Measurements from ENCODE around the gene GPATCH8. TPM values are rescaled to one million over a fixed set of nuclear protein-coding genes. Genes with fewer than 3 reads are reported as not detected.
A peak's percentile ranks its signal among the peaks of the same experiment; 100 is the strongest.

Gene GPATCH8
- 19.3 TPM for polyA plus RNA-seq (2012; ENCODE audit: missing spikeins)

DNA sequence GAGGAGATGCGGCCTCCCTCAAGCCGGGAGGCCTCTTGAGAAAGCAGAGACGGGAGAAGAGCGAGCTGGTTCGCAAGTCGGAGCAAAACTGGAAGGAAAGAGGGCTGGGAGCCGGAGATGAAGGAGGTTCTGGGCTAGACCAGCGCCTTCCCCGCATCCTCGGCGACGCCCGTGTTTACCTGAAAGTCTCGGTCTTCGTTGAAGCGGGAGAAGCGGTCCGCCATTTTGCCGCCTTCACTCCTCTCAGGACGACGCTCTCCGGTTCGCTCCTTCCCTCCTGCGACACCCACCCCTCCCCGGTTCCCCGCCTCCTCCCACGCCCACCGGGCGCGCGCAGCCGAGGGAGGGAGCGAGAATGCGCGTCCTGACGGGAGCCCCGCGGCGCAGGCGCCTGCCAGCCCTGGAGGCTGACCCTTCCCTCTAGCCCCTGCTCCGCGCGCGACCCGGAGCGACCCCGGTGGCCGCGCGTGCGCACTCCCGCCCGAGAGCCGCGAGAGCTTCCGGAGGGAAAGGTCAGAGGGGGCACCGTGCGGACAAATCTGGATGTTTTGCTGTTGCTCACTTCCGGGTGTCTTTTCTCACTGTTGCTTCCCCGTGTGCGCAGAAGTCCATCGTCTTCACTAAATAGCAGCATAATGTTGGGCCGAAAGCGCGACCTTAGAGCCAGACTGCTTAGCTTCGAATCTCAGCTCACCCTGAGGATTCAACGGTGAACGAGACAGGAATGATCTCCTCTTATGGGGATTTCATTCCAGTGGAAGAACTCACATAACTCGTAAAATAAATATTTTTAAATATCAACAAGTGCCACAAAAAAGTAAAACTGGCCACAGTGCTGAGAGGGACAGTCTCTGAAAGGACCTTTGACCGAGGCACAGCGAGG lies at the start of gene GPATCH8:
Gene GPATCH8, minus strand, starts transcription at position 260 of the 883 bp plus-strand sequence. Its CDS starts 36 bp downstream, at position 224.
- TF ChIP-seq POLR2AphosphoS5 (IDR thresholded peaks at IDR 0.05; ENCODE audit: low read depth, low read length) (peak; percentile 86), POLR2A (IDR thresholded peaks at IDR 0.05; ENCODE audit: low read depth, low read length) (peak; percentile 78), TAF1 (IDR thresholded peaks at IDR 0.05; ENCODE audit: borderline replicate concordance, low read depth, low read length) (peak; percentile 73; the same call in 1 of the 2 replicates)
- DNase-seq (ENCODE audit: insufficient read length) (peak; percentile 97), FAIRE-seq (peak; percentile 93)

DNA sequence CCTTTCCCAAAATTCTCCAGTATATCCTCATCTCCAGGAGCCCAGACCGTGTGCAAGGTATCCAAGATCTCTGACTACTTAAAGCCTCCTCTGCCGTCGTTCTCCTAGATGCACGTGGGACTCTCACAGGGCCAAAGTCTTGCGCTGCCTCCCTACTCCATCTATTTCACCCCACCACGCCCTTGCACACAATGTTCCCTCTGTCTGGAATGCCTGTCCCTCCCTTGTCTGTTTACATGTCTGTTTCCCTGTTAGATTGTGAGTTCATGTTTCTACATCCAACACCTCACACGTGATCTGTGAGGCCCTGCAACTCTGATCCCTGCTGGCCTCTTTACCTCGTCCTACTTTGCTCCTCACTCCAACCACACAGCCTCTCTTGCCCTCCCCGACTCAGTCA lies 49.2 kb upstream of the GPATCH8 start:
- DNase-seq (ENCODE audit: insufficient read length): no peak
- TF ChIP-seq POLR2A (IDR thresholded peaks at IDR 0.05; ENCODE audit: low read depth, low read length): no peak
- no peak for TF ChIP-seq TAF1 (IDR thresholded peaks at IDR 0.05; ENCODE audit: borderline replicate concordance, low read depth, low read length)
- no peak for TF ChIP-seq POLR2AphosphoS5 (IDR thresholded peaks at IDR 0.05; ENCODE audit: low read depth, low read length)
- FAIRE-seq: no peak

DNA sequence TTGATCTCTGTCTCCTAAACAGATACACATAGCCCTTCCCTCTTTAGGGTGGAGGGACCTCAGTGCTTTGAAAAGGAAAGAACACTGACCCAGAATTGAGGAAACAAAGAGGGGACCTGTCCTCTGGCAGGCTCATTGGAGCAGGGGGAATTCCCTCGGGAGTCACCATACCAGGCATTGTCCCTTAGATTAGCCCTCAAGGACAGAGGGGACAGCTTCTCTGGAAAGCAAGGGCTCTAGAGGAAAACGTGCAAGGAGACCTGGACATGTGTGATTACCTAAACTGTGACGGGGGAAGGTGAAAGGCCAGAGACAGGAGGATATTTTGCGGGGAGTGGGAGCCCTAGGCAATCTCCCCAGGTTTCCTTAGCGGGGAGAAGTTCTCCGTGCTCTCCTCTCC lies 46.5 kb upstream of the GPATCH8 start:
- FAIRE-seq (no peak), DNase-seq (ENCODE audit: insufficient read length) (no peak)
- TF ChIP-seq POLR2A (IDR thresholded peaks at IDR 0.05; ENCODE audit: low read depth, low read length): no peak
- no peak for TF ChIP-seq TAF1 (IDR thresholded peaks at IDR 0.05; ENCODE audit: borderline replicate concordance, low read depth, low read length)
- no peak for TF ChIP-seq POLR2AphosphoS5 (IDR thresholded peaks at IDR 0.05; ENCODE audit: low read depth, low read length)

- FAIRE-seq (no peak), DNase-seq (ENCODE audit: insufficient read length) (no peak)
- no peak for TF ChIP-seq TAF1 (IDR thresholded peaks at IDR 0.05; ENCODE audit: borderline replicate concordance, low read depth, low read length)
- no peak for TF ChIP-seq POLR2AphosphoS5 (IDR thresholded peaks at IDR 0.05; ENCODE audit: low read depth, low read length)
- no peak for TF ChIP-seq POLR2A (IDR thresholded peaks at IDR 0.05; ENCODE audit: low read depth, low read length)
Measured at GRCh38 chr17:44548376-44549230, 45.4 kb upstream of the GPATCH8 start.

DNA sequence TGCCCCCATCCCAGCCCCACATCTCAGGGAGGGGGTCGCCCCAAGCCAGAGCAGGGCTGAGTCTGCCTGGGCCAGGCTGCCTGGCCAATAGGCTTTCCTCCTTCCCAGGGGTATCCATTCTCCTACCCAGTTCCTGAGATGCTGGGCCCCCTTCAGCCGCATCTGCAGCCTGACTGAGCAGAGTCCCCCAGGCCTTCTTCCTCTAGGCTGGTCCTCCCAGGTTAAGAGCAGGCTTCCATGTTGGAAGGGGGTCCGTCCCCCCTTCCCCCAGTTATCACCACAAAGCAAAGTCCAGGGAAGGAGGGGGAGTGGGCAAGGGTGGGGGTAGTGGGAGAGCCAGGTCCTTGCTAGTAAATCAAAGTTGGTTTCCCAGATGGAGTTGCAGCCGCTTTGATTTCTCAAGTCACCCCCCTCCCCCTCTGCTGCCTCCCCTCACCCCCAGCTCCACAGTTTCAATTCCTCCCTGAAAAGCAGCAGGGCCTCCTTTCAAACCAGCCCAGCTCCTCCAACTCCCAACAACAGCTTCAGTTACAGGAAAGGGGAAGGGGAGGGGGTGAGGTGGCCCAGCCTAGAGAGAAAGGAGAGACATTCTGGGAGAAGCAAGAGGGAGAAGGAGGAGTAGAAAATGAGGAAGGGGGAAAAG lies 44.5 kb upstream of the GPATCH8 start:
- TF ChIP-seq POLR2AphosphoS5 (IDR thresholded peaks at IDR 0.05; ENCODE audit: low read depth, low read length) (no peak), TAF1 (IDR thresholded peaks at IDR 0.05; ENCODE audit: borderline replicate concordance, low read depth, low read length) (no peak), POLR2A (IDR thresholded peaks at IDR 0.05; ENCODE audit: low read depth, low read length) (no peak)
- FAIRE-seq (no peak), DNase-seq (ENCODE audit: insufficient read length) (no peak)

DNA sequence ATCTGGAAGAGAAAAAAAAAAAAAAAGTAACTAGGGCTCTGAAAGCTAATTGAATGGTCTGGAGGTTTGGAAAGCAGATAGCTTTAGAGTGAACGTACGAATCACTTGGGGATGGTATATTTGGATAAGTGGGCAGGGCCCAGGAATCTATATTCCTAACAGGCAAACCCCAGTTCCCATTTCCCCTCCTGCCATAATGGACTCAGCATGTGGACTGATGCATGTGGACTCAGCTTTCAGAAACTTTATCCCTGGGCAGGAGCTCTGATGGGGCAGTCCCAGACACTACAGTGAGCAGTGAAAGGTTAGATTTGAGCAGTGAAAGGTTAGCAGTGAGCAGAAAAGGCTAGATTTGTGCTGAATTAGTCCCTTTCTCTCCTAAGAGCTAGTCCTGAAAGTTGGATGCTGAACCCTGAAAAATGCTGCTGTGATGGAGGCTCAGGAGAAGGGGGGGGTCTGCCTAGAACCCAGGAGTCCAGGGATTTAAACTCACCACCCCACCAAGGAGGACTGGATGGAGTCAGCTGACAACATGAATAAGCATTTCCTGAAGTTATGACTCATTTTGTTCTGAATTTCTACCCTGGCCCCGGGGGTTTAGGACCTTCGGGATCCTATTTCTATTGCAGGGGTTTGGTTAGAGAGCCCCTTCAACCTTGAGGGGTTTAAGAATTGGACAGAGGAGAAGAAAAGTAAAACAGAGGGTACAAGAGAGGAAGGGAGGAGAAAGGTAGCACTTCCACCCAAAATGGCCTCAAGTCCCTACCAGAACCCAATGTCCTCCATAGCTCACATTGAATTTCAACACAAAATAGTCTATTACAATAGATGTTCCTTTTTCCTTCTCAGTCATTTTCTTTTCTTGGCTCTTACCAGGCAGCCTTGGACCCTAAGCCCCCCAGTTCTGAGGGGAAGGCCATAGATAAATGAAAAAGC lies 43.7 kb upstream of the GPATCH8 start:
- no peak for TF ChIP-seq TAF1 (IDR thresholded peaks at IDR 0.05; ENCODE audit: borderline replicate concordance, low read depth, low read length)
- no peak for TF ChIP-seq POLR2AphosphoS5 (IDR thresholded peaks at IDR 0.05; ENCODE audit: low read depth, low read length)
- TF ChIP-seq POLR2A (IDR thresholded peaks at IDR 0.05; ENCODE audit: low read depth, low read length): no peak
- FAIRE-seq (no peak), DNase-seq (ENCODE audit: insufficient read length) (no peak)

GRCh38 chr17:44543905-44544523 lies 40.8 kb upstream of the GPATCH8 start:
- DNase-seq (ENCODE audit: insufficient read length): no peak
- no peak for TF ChIP-seq POLR2AphosphoS5 (IDR thresholded peaks at IDR 0.05; ENCODE audit: low read depth, low read length)
- TF ChIP-seq POLR2A (IDR thresholded peaks at IDR 0.05; ENCODE audit: low read depth, low read length): no peak
- no peak for FAIRE-seq

GRCh38 chr17:44543213-44543904 lies 40.2 kb upstream of the GPATCH8 start:
- FAIRE-seq: no peak
- DNase-seq (ENCODE audit: insufficient read length): no peak
- no peak for TF ChIP-seq POLR2A (IDR thresholded peaks at IDR 0.05; ENCODE audit: low read depth, low read length)
- TF ChIP-seq POLR2AphosphoS5 (IDR thresholded peaks at IDR 0.05; ENCODE audit: low read depth, low read length): no peak
- TF ChIP-seq TAF1 (IDR thresholded peaks at IDR 0.05; ENCODE audit: borderline replicate concordance, low read depth, low read length): no peak

GRCh38 chr17:44541884-44542581 lies 38.8 kb upstream of the GPATCH8 start:
- TF ChIP-seq TAF1 (IDR thresholded peaks at IDR 0.05; ENCODE audit: borderline replicate concordance, low read depth, low read length) (no peak), POLR2A (IDR thresholded peaks at IDR 0.05; ENCODE audit: low read depth, low read length) (no peak), POLR2AphosphoS5 (IDR thresholded peaks at IDR 0.05; ENCODE audit: low read depth, low read length) (no peak)
- no peak for DNase-seq (ENCODE audit: insufficient read length)
- FAIRE-seq: no peak

Data from GM12892 (cell line).